Neuronal stem cell (in vitro differentiated cells): ENCODE data around the gene TCF4.

Experiments
- DNase-seq: peaks from one replicate; pipeline ENCODE4 v3.0.0-alpha.2; 2013; ENCODE audit warnings: low spot score
- H2AFZ ChIP-seq: one replicate; pipeline ENCODE4 v1.6.1; 2013; ENCODE audit warnings: mild to moderate bottlenecking, low read length, inconsistent platforms
- H2AK5ac ChIP-seq: 2 replicates; pipeline ENCODE4 v1.6.1; 2013; ENCODE audit warnings: low read depth, mild to moderate bottlenecking, inconsistent platforms, low read length, moderate library complexity, mixed read lengths
- H2BK120ac ChIP-seq: 2 replicates; pipeline ENCODE4 v1.6.1; 2013; ENCODE audit warnings: low read depth, mild to moderate bottlenecking, inconsistent platforms, low read length, moderate library complexity, mixed read lengths
- H2BK12ac ChIP-seq: one replicate; pipeline ENCODE4 v1.6.1; 2013; ENCODE audit warnings: low read length, inconsistent platforms
- H2BK15ac ChIP-seq: 2 replicates; pipeline ENCODE4 v1.6.1; 2013; ENCODE audit warnings: mild to moderate bottlenecking, low read length, inconsistent platforms, mixed read lengths
- H2BK5ac ChIP-seq: one replicate; pipeline ENCODE4 v1.6.1; 2013; ENCODE audit warnings: inconsistent platforms, mild to moderate bottlenecking, low read length, moderate library complexity
- H3K14ac ChIP-seq: one replicate; pipeline ENCODE4 v1.6.1; 2013; ENCODE audit warnings: low read length, inconsistent platforms
- H3K18ac ChIP-seq: 2 replicates; pipeline ENCODE4 v1.6.1; 2013; ENCODE audit warnings: low read length, inconsistent platforms
- H3K23ac ChIP-seq: 2 replicates; pipeline ENCODE4 v1.6.1; 2013; ENCODE audit warnings: low read depth, mild to moderate bottlenecking, mixed read lengths, low read length, inconsistent platforms; ENCODE audit not compliant: poor library complexity
- H3K27ac ChIP-seq: replicated peaks from 3 replicates; pipeline ENCODE4 v1.5.1; 2013; ENCODE audit warnings: low read length, inconsistent platforms
- H3K27me3 ChIP-seq, 3 experiments: 2 replicates each; pipeline ENCODE4 v1.6.1; 2013; ENCODE audit warnings: low read length in 3 of 3, mild to moderate bottlenecking in 2 of 3, inconsistent platforms in 1 of 3, low read depth in 1 of 3, mixed read lengths in 1 of 3, moderate library complexity in 1 of 3; ENCODE audit not compliant: control insufficient read depth in 3 of 3, insufficient read depth in 3 of 3
- H3K36me3 ChIP-seq, 2 donors: replicated peaks in 1 of 2; 2 replicates each; pipeline ENCODE4 v1.6.1; 2013; ENCODE audit warnings: low read length in 2 of 2; ENCODE audit not compliant: control insufficient read depth in 2 of 2, insufficient read depth in 2 of 2
- H3K4ac ChIP-seq: 2 replicates; pipeline ENCODE4 v1.6.1; 2013; ENCODE audit warnings: inconsistent platforms, mild to moderate bottlenecking, low read length, moderate library complexity
- H3K4me1 ChIP-seq, 2 donors: 1 replicate in 1 of 2; 2 replicates in 1 of 2; pipeline ENCODE4 v1.6.1; 2013; ENCODE audit warnings: low read length in 2 of 2, low read depth in 1 of 2; ENCODE audit not compliant: control insufficient read depth in 2 of 2, insufficient read depth in 1 of 2
- H3K4me2 ChIP-seq: one replicate; pipeline ENCODE4 v1.6.1; 2013; ENCODE audit warnings: mild to moderate bottlenecking, low read length, inconsistent platforms; ENCODE audit not compliant: insufficient read depth, poor library complexity, severe bottlenecking
- H3K4me3 ChIP-seq, 2 donors: 2 replicates each; pipeline ENCODE4 v1.5.1; 2013; ENCODE audit warnings: low read length in 2 of 2, mild to moderate bottlenecking in 2 of 2, inconsistent platforms in 1 of 2, moderate library complexity in 1 of 2
- H3K79me1 ChIP-seq: one replicate; pipeline ENCODE4 v1.6.1; 2013; ENCODE audit warnings: low read depth, mild to moderate bottlenecking, inconsistent platforms, low read length, moderate library complexity
- H3K9ac ChIP-seq: one replicate; pipeline ENCODE4 v1.6.1; 2013; ENCODE audit warnings: mild to moderate bottlenecking, low read depth, low read length, inconsistent platforms; ENCODE audit not compliant: poor library complexity
- H3K9me3 ChIP-seq, 2 donors: replicated peaks in 1 of 2; 2 replicates each; pipeline versions ENCODE3 to v1.6.1; 2013; ENCODE audit warnings: low read length in 2 of 2, mild to moderate bottlenecking in 2 of 2, inconsistent platforms in 1 of 2, low read depth in 1 of 2, mixed read lengths in 1 of 2, moderate library complexity in 1 of 2; ENCODE audit not compliant: control insufficient read depth in 2 of 2, insufficient read depth in 1 of 2
- H4K8ac ChIP-seq: one replicate; pipeline ENCODE4 v1.6.1; 2013; ENCODE audit warnings: low read depth, mild to moderate bottlenecking, inconsistent platforms, low read length, moderate library complexity
- H4K91ac ChIP-seq: one replicate; pipeline ENCODE4 v1.6.1; 2013; ENCODE audit warnings: low read length, low read depth, mild to moderate bottlenecking, inconsistent platforms; ENCODE audit not compliant: poor library complexity
- WGBS, 2 donors: extraction: QIAGEN DNeasy Blood & Tissue Kit; methylation state at CpG; one replicate each; pipeline ENCODE4 v1.1.7; 2013; ENCODE audit warnings: missing lambda C conversion rate in 2 of 2, mixed read lengths in 1 of 2; ENCODE audit not compliant: insufficient read length in 2 of 2, insufficient replicate concordance in 1 of 2; ENCODE audit errors: extremely low coverage in 2 of 2; 5-methylcytosine and 5-hydroxymethylcytosine counted together

TCF4 gene

GRCh38 chr18:55309249-55309648 lies 278.7 kb downstream of the TCF4 start:
- no CpG with 5 or more reads among the region's 4 CpGs for WGBS, 2 donors
- Histone ChIP-seq H3K9me3 (no peaks in the 10 kb centered on the region), H3K79me1 (no peaks in the 10 kb centered on the region)

GRCh38 chr18:55307505-55307904 lies 280.5 kb downstream of the TCF4 start:
- no peak overlapping the region for H2BK15ac ChIP-seq
- no CpG with 5 or more reads among the region's 3 CpGs for WGBS, 2 donors
- no peak overlapping the region for H3K23ac ChIP-seq
- H4K91ac ChIP-seq = no peak overlapping the region
- no peak overlapping the region for H3K9ac ChIP-seq
- no peak overlapping the region for H3K4ac ChIP-seq
- no peaks in the 10 kb centered on the region for H3K79me1 ChIP-seq
- no peak overlapping the region for H3K14ac ChIP-seq
- H3K9me3 ChIP-seq = no peaks in the 10 kb centered on the region
- H3K4me1 ChIP-seq = peaks cover 0 to 5% of the 10 kb centered on the region in 2 donors
- no peak overlapping the region for H3K18ac ChIP-seq
- no peak for DNase-seq
- H3K4me3 ChIP-seq = no peak overlapping the region
- no peak overlapping the region for H3K27ac ChIP-seq
- no peak overlapping the region for H2AK5ac ChIP-seq
- no peaks in the 10 kb centered on the region for H3K36me3 ChIP-seq
- no peak overlapping the region for H2AFZ ChIP-seq
- no peak overlapping the region for H3K4me2 ChIP-seq
- H2BK120ac ChIP-seq = no peak overlapping the region
- H2BK5ac ChIP-seq = no peak overlapping the region
- no peaks in the 10 kb centered on the region for H3K27me3 ChIP-seq
- H2BK12ac ChIP-seq = no peak overlapping the region
- H4K8ac ChIP-seq = no peak overlapping the region

More at GRCh38 chr18:55309249-55309648, 278.7 kb downstream of the TCF4 start:
- H3K27ac ChIP-seq = no peak overlapping the region
- no peak overlapping the region for H3K9ac ChIP-seq
- H2AFZ ChIP-seq = no peak overlapping the region
- no peak overlapping the region for H2BK5ac ChIP-seq
- H3K4me3 ChIP-seq = no peak overlapping the region
- H3K4me2 ChIP-seq = no peak overlapping the region
- H3K27me3 ChIP-seq = no peaks in the 10 kb centered on the region
- H3K36me3 ChIP-seq = no peaks in the 10 kb centered on the region
- no peak overlapping the region for H4K91ac ChIP-seq
- H2BK15ac ChIP-seq = no peak overlapping the region
- H4K8ac ChIP-seq = no peak overlapping the region
- DNase-seq = no peak
- H3K4me1 ChIP-seq = peaks cover 5% of the 10 kb centered on the region in 2 donors
- H3K14ac ChIP-seq = no peak overlapping the region
- no peak overlapping the region for H2BK120ac ChIP-seq
- H3K18ac ChIP-seq = no peak overlapping the region
- H3K4ac ChIP-seq = no peak overlapping the region
- H3K23ac ChIP-seq = no peak overlapping the region
- H2AK5ac ChIP-seq = no peak overlapping the region
- no peak overlapping the region for H2BK12ac ChIP-seq

- no peaks in the 10 kb centered on the region for H3K9me3 ChIP-seq
- peaks cover 0 to 11% of the 10 kb centered on the region in 2 donors for H3K4me1 ChIP-seq
- no peaks in the 10 kb centered on the region for H3K79me1 ChIP-seq
- no peak overlapping the region for H3K14ac ChIP-seq
- no peak overlapping the region for H4K8ac ChIP-seq
- H3K4me2 ChIP-seq = no peak overlapping the region
- H3K18ac ChIP-seq = no peak overlapping the region
- no CpG with 5 or more reads among the region's 2 CpGs for WGBS, 2 donors
- H2BK5ac ChIP-seq = no peak overlapping the region
- H3K23ac ChIP-seq = no peak overlapping the region
- H3K9ac ChIP-seq = no peak overlapping the region
- H2BK12ac ChIP-seq = no peak overlapping the region
- DNase-seq = no peak
- H4K91ac ChIP-seq = no peak overlapping the region
- H2BK15ac ChIP-seq = no peak overlapping the region
- no peak overlapping the region for H3K4ac ChIP-seq
- H2BK120ac ChIP-seq = no peak overlapping the region
- no peaks in the 10 kb centered on the region for H3K27me3 ChIP-seq
- H2AK5ac ChIP-seq = no peak overlapping the region
- H3K4me3 ChIP-seq = no peak overlapping the region
- no peaks in the 10 kb centered on the region for H3K36me3 ChIP-seq
- H2AFZ ChIP-seq = no peak overlapping the region
- H3K27ac ChIP-seq = no peak overlapping the region
Observed at GRCh38 chr18:55306359-55307024, 281.5 kb downstream of the TCF4 start.

GRCh38 chr18:55302167-55302833 lies 285.7 kb downstream of the TCF4 start:
- Histone ChIP-seq H2AK5ac (no peak overlapping the region), H3K79me1 (no peaks in the 10 kb centered on the region), H3K4ac (no peak overlapping the region), H3K9ac (no peak overlapping the region), H3K27me3 (no peaks in the 10 kb centered on the region), H2BK5ac (no peak overlapping the region), H3K4me3 (no peak overlapping the region), H3K9me3 (no peaks in the 10 kb centered on the region), H4K91ac (peak overlapping the region; percentile 5), H3K4me2 (no peak overlapping the region), H3K27ac (peak overlapping the region; percentile 1), H2BK120ac (no peak overlapping the region), H3K14ac (no peak overlapping the region), H3K23ac (no peak overlapping the region), H4K8ac (no peak overlapping the region), H2BK15ac (no peak overlapping the region), H2BK12ac (no peak overlapping the region), H3K36me3 (no peaks in the 10 kb centered on the region), H3K4me1 (peaks cover 8 to 25% of the 10 kb centered on the region in 2 donors), H3K18ac (no peak overlapping the region), H2AFZ (no peak overlapping the region)
- no CpG with 5 or more reads among the region's 11 CpGs for WGBS, 2 donors
- DNase-seq = no peak
